HepG2 (cell line): Measurements from ENCODE around the gene CNNM1. TPM values are rescaled to one million over a fixed set of nuclear protein-coding genes. Genes with fewer than 3 reads are reported as not detected.
A peak's percentile ranks its signal among the peaks of the same experiment; 100 is the strongest.

Experiments
- CHD4 ChIP-seq: fragments of 200-600 bp; sonication (generic); IDR thresholded peaks from 2 replicates; pipeline ENCODE4 v1.7.0; 2017; ENCODE audit warnings: mild to moderate bottlenecking, low read length, borderline replicate concordance
- DNMT1 ChIP-seq: sonication (generic); formaldehyde crosslinking; IDR thresholded peaks from 2 replicates; pipeline ENCODE4 v1.5.1; 2020; ENCODE audit warnings: mild to moderate bottlenecking, missing genetic modification reagents
- ELF3 ChIP-seq: IDR thresholded peaks from 2 replicates; pipeline ENCODE4 v1.6.1; 2016; ENCODE audit warnings: missing genetic modification reagents, missing compliant biosample characterization
- HOXA9 ChIP-seq: sonication (generic); formaldehyde crosslinking; IDR thresholded peaks from 2 replicates; pipeline ENCODE4 v1.8.1; 2022; ENCODE audit warnings: missing genetic modification reagents, mild to moderate bottlenecking, moderate library complexity, borderline replicate concordance
- KDM4B ChIP-seq: sonication (generic); formaldehyde crosslinking; IDR thresholded peaks from 2 replicates; pipeline ENCODE4 v1.4.0; 2020; ENCODE audit warnings: missing genetic modification reagents
- KDM5B ChIP-seq: sonication (generic); formaldehyde crosslinking; IDR thresholded peaks from 2 replicates; pipeline ENCODE4 v1.4.0; 2020; ENCODE audit warnings: missing genetic modification reagents, mild to moderate bottlenecking, borderline replicate concordance
- KLF12 ChIP-seq: sonication (generic); formaldehyde crosslinking; IDR thresholded peaks from 2 replicates; pipeline ENCODE4 v1.4.0; 2020; ENCODE audit warnings: missing genetic modification reagents, borderline replicate concordance
- MAF1 ChIP-seq: sonication (generic); formaldehyde crosslinking; IDR thresholded peaks from 2 replicates; pipeline ENCODE4 v1.5.0; 2020; ENCODE audit warnings: missing genetic modification reagents, borderline replicate concordance
- MBD4 ChIP-seq: IDR thresholded peaks from 2 replicates; pipeline ENCODE4 v1.6.1; 2012; ENCODE audit warnings: low read length, inconsistent platforms, borderline replicate concordance
- PHF21A ChIP-seq: sonication (generic); formaldehyde crosslinking; IDR thresholded peaks from 2 replicates; pipeline ENCODE4 v1.5.0; 2020; ENCODE audit warnings: mild to moderate bottlenecking, missing genetic modification reagents
- POLR2G ChIP-seq: fragments of 200-400 bp; formaldehyde crosslinking; IDR thresholded peaks from 2 replicates; pipeline ENCODE4 v1.6.1; 2018; ENCODE audit warnings: mild to moderate bottlenecking, low read depth, low read length, moderate library complexity
- PTBP1 ChIP-seq: fragments of 200-400 bp; formaldehyde crosslinking; IDR thresholded peaks from 2 replicates; pipeline ENCODE4 v1.6.1; 2018; ENCODE audit warnings: low read length, low read depth; ENCODE audit not compliant: poor library complexity, severe bottlenecking
- SIN3A ChIP-seq: IDR thresholded peaks from 2 replicates; pipeline ENCODE4 v1.6.1; 2011; ENCODE audit warnings: low read depth, mild to moderate bottlenecking, control low read depth, low read length, borderline replicate concordance
- SIX1 ChIP-seq: sonication (generic); formaldehyde crosslinking; IDR thresholded peaks from 2 replicates; pipeline ENCODE4 v1.4.0; 2020; ENCODE audit warnings: missing genetic modification reagents, borderline replicate concordance
- SRSF4 ChIP-seq: fragments of 200-400 bp; formaldehyde crosslinking; IDR thresholded peaks from one replicate; pipeline ENCODE4 v1.6.1; 2018; ENCODE audit warnings: mild to moderate bottlenecking, low read depth, low read length, moderate library complexity; ENCODE audit not compliant: poor library complexity, severe bottlenecking
- TSC22D2 ChIP-seq: sonication (generic); formaldehyde crosslinking; IDR thresholded peaks from 2 replicates; pipeline ENCODE4 v1.5.1; 2020; ENCODE audit warnings: missing genetic modification reagents, mild to moderate bottlenecking, borderline replicate concordance
- U2AF2 ChIP-seq: fragments of 200-400 bp; formaldehyde crosslinking; IDR thresholded peaks from 2 replicates; pipeline ENCODE4 v1.6.1; 2017; ENCODE audit warnings: low read depth, mild to moderate bottlenecking, low read length
- ZFP36L1 ChIP-seq: sonication (generic); formaldehyde crosslinking; IDR thresholded peaks from 2 replicates; pipeline ENCODE4 v1.8.0; 2022; ENCODE audit warnings: mild to moderate bottlenecking, missing genetic modification reagents, moderate library complexity
- ZFP36L2 ChIP-seq: sonication (generic); formaldehyde crosslinking; IDR thresholded peaks from 2 replicates; pipeline ENCODE4 v1.4.0; 2020; ENCODE audit warnings: missing genetic modification reagents
- ZFP90 ChIP-seq: sonication (generic); formaldehyde crosslinking; IDR thresholded peaks from 2 replicates; pipeline ENCODE4 v1.8.0; 2022; ENCODE audit warnings: missing genetic modification reagents, mild to moderate bottlenecking, inconsistent platforms, borderline replicate concordance
- ZIK1 ChIP-seq: sonication (generic); formaldehyde crosslinking; IDR thresholded peaks from 2 replicates; pipeline ENCODE4 v1.5.0; 2020; ENCODE audit warnings: mild to moderate bottlenecking, low read depth, missing genetic modification reagents, borderline replicate concordance
- ZNF329 ChIP-seq: sonication (generic); formaldehyde crosslinking; IDR thresholded peaks from 2 replicates; pipeline ENCODE4 v1.9.0; 2021; ENCODE audit warnings: low read depth, mild to moderate bottlenecking, missing genetic modification reagents
- ZNF670 ChIP-seq: sonication (generic); formaldehyde crosslinking; IDR thresholded peaks from 2 replicates; pipeline ENCODE4 v1.8.0; 2022; ENCODE audit warnings: mild to moderate bottlenecking, missing genetic modification reagents, borderline replicate concordance
- polyA plus RNA-seq, 8 experiments: library from polyadenylated mRNA; depleted of rRNA in 3 of 8; stranded (reverse) in 7 of 8; unstranded in 1 of 8; fragments of >200 nt; fragmentation: Illumina TruSeq in 4 of 8; extraction: Trizol in 4 of 8; gene quantifications; 2 replicates each; pipeline versions ENCODE4 v1.2.1 to v1.2.3, GENCODE V29; 2011 to 2016; ENCODE audit warnings: low read depth in 4 of 8, missing spikeins in 1 of 8, mixed read lengths in 1 of 8; ENCODE audit not compliant: insufficient read depth in 1 of 8
- total RNA-seq, 5 experiments: library from RNA; depleted of rRNA; stranded (reverse); fragments of >200 nt; fragmentation: Illumina TruSeq; extraction: Trizol; gene quantifications; 2 replicates each; pipeline ENCODE4 v1.2.3, GENCODE V29; 2016; ENCODE audit warnings: low read depth in 1 of 5
- TF ChIP-seq, protein P1 (sequence below): sonication (generic); formaldehyde crosslinking; IDR thresholded peaks from 2 replicates; pipeline ENCODE4 v1.4.0; 2020; ENCODE audit warnings: missing genetic modification reagents, borderline replicate concordance
- TF ChIP-seq, protein P2 (sequence below): sonication (generic); formaldehyde crosslinking; IDR thresholded peaks from 2 replicates; pipeline ENCODE4 v1.9.0; 2022; ENCODE audit warnings: missing genetic modification reagents, mild to moderate bottlenecking, borderline replicate concordance
- TF ChIP-seq, protein P3 (sequence below): sonication (generic); formaldehyde crosslinking; IDR thresholded peaks from 2 replicates; pipeline ENCODE4 v1.4.0; 2020; ENCODE audit warnings: mild to moderate bottlenecking, missing genetic modification reagents, borderline replicate concordance

Gene CNNM1
- total and polyA plus RNA-seq, 2 of the 13 experiments (the other 11 are each of a cell fraction or from before 2014, with no cell fraction given), result 4.3 to 9.6 TPM

DNA sequence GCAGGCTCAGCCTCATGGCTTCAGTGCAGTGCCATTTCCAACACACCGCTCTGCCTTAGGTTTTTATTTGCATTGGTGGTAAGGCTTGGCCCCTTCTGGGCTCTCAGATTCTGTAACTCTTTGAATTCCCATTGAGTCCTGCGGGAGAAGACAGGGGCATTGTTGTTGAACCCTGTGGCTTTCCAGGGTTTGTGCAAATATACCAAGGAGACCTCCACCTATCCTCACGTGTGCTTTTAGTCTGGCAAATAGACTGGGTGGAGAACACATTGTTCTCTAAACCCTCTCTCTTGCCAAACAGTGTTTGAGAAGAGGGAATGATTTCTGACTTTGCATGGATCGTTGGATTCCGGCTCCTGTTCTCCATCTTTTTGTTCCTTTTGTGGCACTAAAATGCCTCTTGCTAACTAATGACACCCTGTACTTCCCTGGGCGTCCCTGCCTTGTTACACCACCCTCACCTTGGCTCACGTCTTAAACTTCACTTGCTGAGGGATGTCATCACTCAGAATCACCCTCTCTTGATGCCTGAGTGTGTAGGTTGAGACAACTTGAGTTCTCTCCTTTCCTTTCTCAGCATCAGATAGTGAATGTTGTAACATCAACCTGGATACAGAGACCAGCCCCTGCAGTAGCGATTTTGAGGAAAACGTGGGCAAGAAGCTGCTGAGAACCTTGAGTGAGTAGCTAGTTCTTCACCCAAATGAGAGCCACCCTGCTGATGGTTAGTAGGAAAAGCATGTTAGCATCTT lies 60.7 kb downstream of the CNNM1 start (continued):
- TF ChIP-seq HOXA9 (CRISPR knock-in tag) (no peak), ZFP36L1 (no peak), PTBP1 (no peak), ELF3 (no peak), MBD4 (no peak), KDM4B (CRISPR knock-in tag) (no peak), KDM5B (CRISPR knock-in tag) (no peak), SIX1 (CRISPR knock-in tag) (no peak), ZNF329 (CRISPR knock-in tag) (no peak), TSC22D2 (CRISPR knock-in tag) (no peak), ZIK1 (CRISPR knock-in tag) (no peak), SRSF4 (no peak), ZNF670 (no peak), MAF1 (no peak), U2AF2 (no peak), PHF21A (0 out of 2 replicates have a peak, but pooled peaks have one; percentile 37), ZFP90 (CRISPR knock-in tag) (no peak), ZFP36L2 (CRISPR knock-in tag) (no peak), SIN3A (no peak), POLR2G (no peak), CHD4 (no peak), KLF12 (CRISPR knock-in tag) (no peak), DNMT1 (CRISPR knock-in tag) (no peak)
- TF ChIP-seq, protein P1, sequence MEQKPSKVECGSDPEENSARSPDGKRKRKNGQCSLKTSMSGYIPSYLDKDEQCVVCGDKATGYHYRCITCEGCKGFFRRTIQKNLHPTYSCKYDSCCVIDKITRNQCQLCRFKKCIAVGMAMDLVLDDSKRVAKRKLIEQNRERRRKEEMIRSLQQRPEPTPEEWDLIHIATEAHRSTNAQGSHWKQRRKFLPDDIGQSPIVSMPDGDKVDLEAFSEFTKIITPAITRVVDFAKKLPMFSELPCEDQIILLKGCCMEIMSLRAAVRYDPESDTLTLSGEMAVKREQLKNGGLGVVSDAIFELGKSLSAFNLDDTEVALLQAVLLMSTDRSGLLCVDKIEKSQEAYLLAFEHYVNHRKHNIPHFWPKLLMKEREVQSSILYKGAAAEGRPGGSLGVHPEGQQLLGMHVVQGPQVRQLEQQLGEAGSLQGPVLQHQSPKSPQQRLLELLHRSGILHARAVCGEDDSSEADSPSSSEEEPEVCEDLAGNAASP (CRISPR knock-in tag), result no peak
- TF ChIP-seq, protein P2, sequence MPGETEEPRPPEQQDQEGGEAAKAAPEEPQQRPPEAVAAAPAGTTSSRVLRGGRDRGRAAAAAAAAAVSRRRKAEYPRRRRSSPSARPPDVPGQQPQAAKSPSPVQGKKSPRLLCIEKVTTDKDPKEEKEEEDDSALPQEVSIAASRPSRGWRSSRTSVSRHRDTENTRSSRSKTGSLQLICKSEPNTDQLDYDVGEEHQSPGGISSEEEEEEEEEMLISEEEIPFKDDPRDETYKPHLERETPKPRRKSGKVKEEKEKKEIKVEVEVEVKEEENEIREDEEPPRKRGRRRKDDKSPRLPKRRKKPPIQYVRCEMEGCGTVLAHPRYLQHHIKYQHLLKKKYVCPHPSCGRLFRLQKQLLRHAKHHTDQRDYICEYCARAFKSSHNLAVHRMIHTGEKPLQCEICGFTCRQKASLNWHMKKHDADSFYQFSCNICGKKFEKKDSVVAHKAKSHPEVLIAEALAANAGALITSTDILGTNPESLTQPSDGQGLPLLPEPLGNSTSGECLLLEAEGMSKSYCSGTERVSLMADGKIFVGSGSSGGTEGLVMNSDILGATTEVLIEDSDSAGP (CRISPR knock-in tag), result no peak
- TF ChIP-seq, protein P3, sequence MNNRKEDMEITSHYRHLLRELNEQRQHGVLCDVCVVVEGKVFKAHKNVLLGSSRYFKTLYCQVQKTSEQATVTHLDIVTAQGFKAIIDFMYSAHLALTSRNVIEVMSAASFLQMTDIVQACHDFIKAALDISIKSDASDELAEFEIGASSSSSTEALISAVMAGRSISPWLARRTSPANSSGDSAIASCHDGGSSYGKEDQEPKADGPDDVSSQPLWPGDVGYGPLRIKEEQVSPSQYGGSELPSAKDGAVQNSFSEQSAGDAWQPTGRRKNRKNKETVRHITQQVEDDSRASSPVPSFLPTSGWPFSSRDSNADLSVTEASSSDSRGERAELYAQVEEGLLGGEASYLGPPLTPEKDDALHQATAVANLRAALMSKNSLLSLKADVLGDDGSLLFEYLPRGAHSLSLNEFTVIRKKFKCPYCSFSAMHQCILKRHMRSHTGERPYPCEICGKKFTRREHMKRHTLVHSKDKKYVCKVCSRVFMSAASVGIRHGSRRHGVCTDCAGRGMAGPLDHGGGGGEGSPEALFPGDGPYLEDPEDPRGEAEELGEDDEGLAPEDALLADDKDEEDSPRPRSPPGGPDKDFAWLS (CRISPR knock-in tag), result no peak
